Activated CD4-positive, alpha-beta T cell treated with anti-CD3 and anti-CD28 coated beads for 4 hours (primary cell): ENCODE data around the gene PTPRG.
"Not testable (repeated sequence)": the region's sequence is repeated elsewhere in the genome, so short reads cannot be mapped to it uniquely, and the experiment has no call there.

Experiments used
- DNase-seq, 2 donors: peaks; one replicate each; pipeline ENCODE4 v3.0.0-alpha.2; 2020

PTPRG gene

DNA sequence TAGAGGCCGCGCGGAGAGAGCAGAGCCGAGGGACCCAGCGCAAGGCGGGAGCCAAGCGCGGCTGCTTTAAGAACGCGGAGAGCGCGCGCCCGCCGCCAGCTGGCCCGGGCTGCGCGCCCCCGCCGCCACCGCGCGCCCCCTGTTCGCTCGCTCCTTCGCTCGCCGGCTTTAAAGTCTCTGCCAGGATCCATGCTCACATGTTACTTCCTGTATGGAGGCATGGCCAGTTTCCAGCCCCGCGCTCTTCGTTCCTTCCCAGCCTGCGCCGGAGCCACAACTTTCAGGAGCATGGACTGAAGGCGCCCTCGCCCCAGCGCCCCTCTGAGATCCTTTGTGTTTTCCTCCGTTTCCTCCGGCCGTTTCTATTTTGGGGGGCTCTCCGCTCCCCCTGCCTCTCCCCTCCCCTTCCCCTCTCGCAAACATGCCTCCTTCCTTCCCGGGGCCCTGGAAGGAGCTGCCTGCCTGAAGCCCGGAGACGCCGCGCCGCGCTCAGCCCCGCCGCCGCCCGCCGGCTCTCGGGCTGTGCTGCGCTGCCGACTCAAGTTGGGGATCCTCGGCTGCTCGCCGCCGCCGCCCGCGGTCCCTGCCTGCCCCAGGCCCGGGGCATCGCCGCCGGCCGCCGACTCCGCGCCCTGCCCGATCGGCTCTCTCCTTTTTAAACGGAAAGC lies at the start of gene PTPRG:
PTPRG (plus strand) TSS at position 198 of the 668 bp plus-strand sequence. CDS start 717 bp downstream, outside the sequence.
- no peak for DNase-seq

DNA sequence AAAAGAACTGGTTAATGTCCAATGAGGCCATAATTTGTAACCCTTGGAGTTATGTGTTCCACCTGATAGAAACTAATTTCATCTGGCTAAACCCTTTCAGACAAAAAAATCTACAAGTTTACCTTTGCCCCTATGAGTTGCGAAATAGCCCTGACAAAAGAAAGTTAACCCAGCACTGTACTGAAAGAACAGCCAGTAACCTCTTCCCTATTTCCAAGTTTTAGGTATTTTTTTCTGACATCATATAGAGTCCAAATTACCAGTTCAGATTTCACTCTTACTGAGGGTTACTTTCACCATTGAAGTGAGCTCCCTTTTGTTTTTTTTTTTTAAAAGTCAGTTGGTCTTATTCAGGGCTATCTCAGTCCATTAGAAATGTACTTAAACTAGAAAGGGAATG lies 42.8 kb upstream of the PTPRG start:
- no peak for DNase-seq

- DNase-seq: no peak
Measured at GRCh38 chr3:61520966-61521628, 40.3 kb upstream of the PTPRG start.

- DNase-seq: no peak
Measured at GRCh38 chr3:61522060-61522459, 39.3 kb upstream of the PTPRG start.

DNA sequence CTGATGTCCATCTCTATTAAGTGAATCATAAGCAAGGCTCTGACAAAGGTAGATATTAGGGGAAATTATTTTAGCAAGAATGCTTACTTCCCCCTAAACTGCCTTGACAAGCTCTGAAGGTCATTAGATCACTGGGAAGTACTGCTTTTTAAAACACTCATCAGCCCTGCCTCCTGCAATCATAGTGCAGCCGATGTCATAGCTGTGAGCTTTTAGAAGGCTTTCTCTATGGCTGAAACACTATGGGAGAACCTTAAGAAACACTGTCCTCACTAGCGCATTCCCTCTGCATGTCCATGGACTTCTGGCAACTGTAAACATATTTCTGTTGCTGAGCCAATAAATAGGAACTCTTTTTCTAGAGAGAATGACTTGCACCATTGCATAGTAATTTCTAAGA lies 38.7 kb upstream of the PTPRG start:
- no peak for DNase-seq

GRCh38 chr3:61524933-61525332 lies 36.4 kb upstream of the PTPRG start:
- no peak for DNase-seq

DNA sequence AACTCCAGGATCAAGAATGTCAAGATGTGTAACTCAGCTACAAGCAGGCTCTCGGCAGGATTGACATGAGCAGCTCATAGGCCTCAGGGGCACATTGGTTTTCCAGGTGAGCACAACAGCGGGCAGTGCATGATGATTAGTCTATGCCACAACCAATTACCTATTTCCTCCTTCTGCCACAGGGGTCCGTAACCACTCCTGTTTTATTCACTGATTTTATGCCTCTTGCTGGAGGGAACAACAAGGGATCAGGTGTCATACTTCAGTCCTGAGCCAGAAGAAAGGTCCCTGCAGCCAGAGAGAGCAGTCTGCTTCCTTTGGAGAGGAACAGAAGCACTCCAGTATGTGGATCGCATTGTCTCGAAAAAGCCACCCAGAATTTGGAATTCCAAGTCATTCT lies 35.1 kb upstream of the PTPRG start:
- DNase-seq: no peak

DNA sequence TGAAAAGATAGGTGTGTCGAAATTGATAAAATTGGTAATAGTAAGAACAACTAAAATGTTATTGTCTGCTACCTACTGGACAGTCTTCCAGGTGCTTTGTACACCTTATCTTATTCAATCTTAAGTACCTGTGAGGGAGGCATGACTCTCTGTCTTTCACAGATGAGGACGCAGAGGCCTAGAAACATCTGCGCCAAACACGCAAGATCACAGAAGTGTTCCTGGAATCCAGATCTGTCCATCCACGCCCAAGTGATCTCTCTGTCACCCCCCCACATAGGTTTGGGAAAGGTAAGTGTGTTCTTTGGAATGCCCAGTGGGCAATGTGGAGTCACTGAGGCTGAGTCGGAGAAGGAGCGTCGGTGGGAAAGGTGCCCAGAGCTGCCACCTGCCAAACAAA lies 34.4 kb upstream of the PTPRG start:
- no peak for DNase-seq

- no peak for DNase-seq
Measured at GRCh38 chr3:61530355-61530754, 31.0 kb upstream of the PTPRG start.

GRCh38 chr3:61531528-61531927 lies 29.8 kb upstream of the PTPRG start:
- no peak for DNase-seq

GRCh38 chr3:61532739-61533500 lies 28.5 kb upstream of the PTPRG start:
- no peak for DNase-seq

DNA sequence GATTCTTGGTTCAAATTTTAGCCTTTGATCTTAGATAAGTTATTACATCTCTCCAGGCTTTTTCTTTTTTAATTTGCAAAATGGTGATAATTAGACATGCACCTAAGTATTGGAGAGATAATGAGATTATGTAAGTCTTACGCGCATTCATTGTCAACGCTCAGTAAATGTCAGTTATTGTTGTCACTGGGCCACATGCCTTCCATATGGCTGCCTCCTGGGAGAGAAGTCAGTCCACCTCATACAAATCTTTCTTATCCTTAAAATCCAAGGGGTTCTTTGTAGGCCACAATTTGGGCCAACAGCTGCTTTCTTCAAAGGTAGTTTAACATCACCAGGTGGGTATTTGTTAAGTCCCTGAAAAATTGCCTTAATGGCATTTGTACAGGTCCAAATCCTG lies 25.5 kb upstream of the PTPRG start:
- no peak for DNase-seq

- no peak for DNase-seq
Measured at GRCh38 chr3:61537366-61537765, 24.0 kb upstream of the PTPRG start.

GRCh38 chr3:61538486-61538885 lies 22.9 kb upstream of the PTPRG start:
- DNase-seq: no peak

- DNase-seq: no peak
Measured at GRCh38 chr3:61541694-61542093, 19.7 kb upstream of the PTPRG start.

GRCh38 chr3:61545716-61546115 lies 15.7 kb upstream of the PTPRG start:
- DNase-seq: no peak

DNA sequence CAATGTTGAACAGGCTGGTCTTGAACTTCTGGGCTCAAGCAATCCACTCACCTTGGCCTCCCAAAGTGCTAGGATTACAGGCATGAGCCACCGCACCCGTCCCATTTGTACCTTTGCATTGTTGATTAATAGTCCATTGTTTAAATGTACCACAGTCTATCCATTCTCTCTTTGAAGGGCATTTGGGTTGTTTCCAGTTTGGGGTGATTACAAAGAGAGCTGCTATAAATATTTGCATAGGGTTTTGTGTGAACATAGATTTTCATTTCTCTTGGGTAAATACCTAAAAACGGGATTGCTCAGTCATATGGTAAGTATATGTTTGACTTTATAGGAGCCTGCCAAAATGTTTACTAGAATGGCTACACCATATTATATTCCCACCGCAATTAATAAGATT lies 13.7 kb upstream of the PTPRG start:
- DNase-seq: no peak

- DNase-seq: not testable (repeated sequence)
Measured at GRCh38 chr3:61552704-61553103, 8.7 kb upstream of the PTPRG start.

- no peak for DNase-seq
Measured at GRCh38 chr3:61559136-61559731, 2.1 kb upstream of the PTPRG start.

GRCh38 chr3:61560517-61561373 lies 626 bp upstream of the PTPRG start:
- DNase-seq: no peak

- DNase-seq: no peak
Measured at GRCh38 chr3:61562042-61562720, 810 bp downstream of the PTPRG start.

DNA sequence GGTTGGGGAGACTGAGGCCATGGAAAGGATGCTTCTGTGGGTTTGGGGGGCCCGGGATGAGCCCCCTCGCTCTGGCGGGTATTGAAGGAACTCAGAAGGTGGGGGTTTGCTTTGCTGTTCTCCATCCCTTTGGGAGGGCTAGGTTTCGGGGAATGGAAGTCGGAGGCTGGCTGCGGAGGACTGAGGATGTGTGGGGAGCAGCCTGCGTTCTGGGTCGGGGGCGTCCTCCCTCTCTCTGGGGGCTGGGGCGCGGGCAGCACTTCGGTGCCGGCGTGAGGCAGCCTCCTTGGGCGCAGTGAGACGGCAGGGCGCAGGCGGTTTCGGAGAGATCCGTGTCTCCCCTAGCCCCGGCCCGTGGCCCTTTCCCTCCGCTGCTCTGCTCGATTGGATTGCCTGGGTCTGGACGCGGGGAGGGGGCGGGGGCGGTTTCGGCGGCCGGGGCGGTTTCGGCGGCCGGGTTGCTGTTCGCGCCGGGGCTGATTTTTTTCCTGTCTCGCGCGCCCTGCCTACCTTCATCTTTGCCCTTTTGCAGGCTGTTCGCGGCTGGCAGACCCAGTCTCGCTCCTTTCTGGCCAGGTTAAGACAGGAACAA lies 1.4 kb downstream of the PTPRG start:
- DNase-seq: no peak
